SJSA1 (cell line): ENCODE data around the gene LCA5. TPM values are rescaled to one million over a fixed set of nuclear protein-coding genes. Genes with fewer than 3 reads are reported as not detected.
"Not testable (repeated sequence)": the region's sequence is repeated elsewhere in the genome, so short reads cannot be mapped to it uniquely, and the experiment has no call there.

Source experiments
- DNase-seq, 2 experiments: peaks; one replicate each; pipeline ENCODE4 v3.0.0-alpha.2; 2015 to 2020; ENCODE audit warnings: low spot score in 2 of 2, low read depth in 1 of 2
- H3K27ac ChIP-seq: fragments of 250-450 bp; sonication (Bioruptor Pico); 2 replicates; pipeline ENCODE4 v1.5.1; 2020; ENCODE audit warnings: mild to moderate bottlenecking, moderate library complexity
- H3K27me3 ChIP-seq: fragments of 250-450 bp; sonication (Bioruptor Pico); replicated peaks from 2 replicates; pipeline ENCODE4 v1.5.1; 2020; ENCODE audit warnings: mild to moderate bottlenecking, moderate library complexity
- H3K36me3 ChIP-seq: fragments of 250-450 bp; sonication (Bioruptor Pico); 2 replicates; pipeline ENCODE4 v1.5.1; 2020; ENCODE audit warnings: mild to moderate bottlenecking
- H3K4me1 ChIP-seq: fragments of 250-450 bp; sonication (Bioruptor Pico); replicated peaks from 2 replicates; pipeline ENCODE4 v1.6.1; 2021; ENCODE audit warnings: mild to moderate bottlenecking
- H3K4me3 ChIP-seq: fragments of 250-450 bp; sonication (Bioruptor Pico); 2 replicates; pipeline ENCODE4 v1.5.1; 2020; ENCODE audit warnings: mild to moderate bottlenecking
- H3K9me3 ChIP-seq: fragments of 250-450 bp; sonication (Bioruptor Pico); replicated peaks from 2 replicates; pipeline ENCODE4 v1.5.1; 2020; ENCODE audit warnings: mild to moderate bottlenecking
- total RNA-seq: library from RNA; depleted of rRNA; stranded (reverse); fragments of >200 nt; shearing (Covaris generic); gene quantifications from 2 replicates; pipeline ENCODE4 v1.2.3, GENCODE V29; 2014

LCA5 gene
- total RNA-seq, 1 experiment from 2014 or later, result 10.2 TPM

DNA sequence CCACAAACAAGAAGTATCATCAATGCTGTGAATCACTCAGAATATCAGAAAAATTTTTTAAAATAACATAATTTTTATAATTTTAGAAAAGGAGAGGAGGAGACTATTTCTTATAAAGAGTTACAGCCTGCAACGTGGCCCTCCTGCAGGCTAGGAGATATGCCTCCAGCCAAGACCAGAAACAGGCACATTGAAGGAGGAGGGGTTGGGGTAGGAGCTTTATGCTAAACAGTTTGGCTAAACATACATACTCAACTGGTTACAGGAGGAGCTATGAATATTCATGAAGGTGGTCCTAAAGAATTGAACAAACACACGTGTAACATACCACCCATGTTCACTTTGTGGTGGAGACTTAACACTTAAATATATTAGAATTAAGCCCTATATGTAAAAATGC, 14.2 kb upstream of the LCA5 start:
- DNase-seq, result no peak
- no peak overlapping the region for H3K4me3 ChIP-seq
- H3K27ac ChIP-seq, result no peak overlapping the region
- H3K36me3 ChIP-seq, result peaks cover 9% of the 10 kb centered on the region; the same call in 1 of the 2 replicates
- H3K9me3 ChIP-seq, result no peaks in the 10 kb centered on the region
- H3K27me3 ChIP-seq, result no peaks in the 10 kb centered on the region
- no peaks in the 10 kb centered on the region for H3K4me1 ChIP-seq

DNA sequence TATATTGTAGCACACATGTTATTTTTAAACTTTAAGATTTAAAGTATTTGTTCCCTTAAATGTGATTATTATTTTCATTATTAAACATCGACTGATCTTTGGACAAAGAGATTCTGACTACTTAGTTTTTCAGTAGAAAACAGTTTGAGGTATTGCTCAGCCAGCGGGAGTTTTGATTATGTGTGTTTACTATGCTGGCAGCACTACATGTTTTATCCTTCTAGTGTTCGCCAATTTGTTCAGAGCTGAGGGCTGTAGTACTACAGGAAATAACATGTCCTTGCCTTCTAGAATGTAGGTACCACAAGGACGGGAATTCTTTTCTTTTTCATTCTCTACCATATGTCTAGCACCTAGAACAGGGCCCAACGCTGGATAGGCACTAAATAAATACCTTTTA, 11.1 kb upstream of the LCA5 start:
- peaks cover 25% of the 10 kb centered on the region for H3K4me1 ChIP-seq
- no peak for DNase-seq
- no peaks in the 10 kb centered on the region for H3K9me3 ChIP-seq
- H3K4me3 ChIP-seq, result no peak overlapping the region
- no peaks in the 10 kb centered on the region for H3K27me3 ChIP-seq
- 0 out of 2 replicates have a peak, but pooled peaks cover 12% of the 10 kb centered on the region for H3K36me3 ChIP-seq
- no peak overlapping the region for H3K27ac ChIP-seq

DNA sequence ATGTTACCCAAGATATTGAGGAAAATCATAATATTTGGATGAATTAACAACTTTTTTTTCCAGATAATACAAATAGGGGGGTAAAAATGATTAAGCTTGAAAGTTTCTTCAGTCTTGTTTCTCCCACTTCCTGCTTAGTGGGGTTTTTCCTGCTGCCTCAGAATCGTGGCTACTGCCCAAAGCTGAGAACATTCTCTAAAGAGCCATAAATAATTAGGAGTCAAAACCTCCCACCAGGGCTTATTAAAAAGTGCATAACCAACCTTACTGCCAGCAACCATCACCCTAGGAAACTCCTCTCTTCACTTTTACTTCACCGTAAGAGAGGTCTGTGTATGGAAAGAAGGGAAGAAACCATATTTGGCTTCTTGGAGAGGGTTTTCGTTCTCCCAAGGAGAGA, 9.0 kb upstream of the LCA5 start:
- peak overlapping the region; percentile 89 for H3K27ac ChIP-seq
- H3K4me3 ChIP-seq, result no peak overlapping the region
- no peaks in the 10 kb centered on the region for H3K9me3 ChIP-seq
- peaks cover 26% of the 10 kb centered on the region for H3K4me1 ChIP-seq
- H3K36me3 ChIP-seq, result 0 out of 2 replicates have a peak, but pooled peaks cover 12% of the 10 kb centered on the region
- H3K27me3 ChIP-seq, result no peaks in the 10 kb centered on the region
- DNase-seq, result no peak

DNA sequence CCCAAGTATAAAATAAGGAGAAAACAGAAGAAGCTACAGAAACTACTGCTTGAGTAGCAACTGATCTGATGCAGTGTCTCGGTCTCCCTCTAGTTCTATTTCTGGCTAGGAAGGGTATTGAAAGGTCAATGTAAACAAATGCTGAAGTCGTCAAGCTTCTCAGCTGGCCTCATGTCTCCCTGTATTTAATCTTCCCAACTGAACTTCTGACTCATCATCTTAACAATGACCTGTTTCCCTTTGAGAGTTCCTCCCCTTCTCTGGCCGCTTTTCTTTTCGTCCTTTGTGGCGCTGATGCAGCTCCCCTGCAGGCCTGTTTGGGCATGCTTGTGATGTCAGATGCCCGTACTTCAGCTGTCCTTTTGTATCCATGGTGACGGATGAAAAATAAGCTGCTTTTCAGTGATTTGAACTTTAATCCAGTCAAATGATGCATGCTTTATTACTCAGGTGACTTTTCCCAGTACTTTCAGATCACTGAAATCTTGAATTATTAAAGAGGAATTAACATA, 7.8 kb upstream of the LCA5 start:
- Histone ChIP-seq H3K4me1 (peaks cover 26% of the 10 kb centered on the region), H3K36me3 (0 out of 2 replicates have a peak, but pooled peaks cover 4% of the 10 kb centered on the region), H3K27me3 (no peaks in the 10 kb centered on the region), H3K27ac (peak overlapping the region; percentile 89), H3K9me3 (no peaks in the 10 kb centered on the region), H3K4me3 (no peak overlapping the region)
- DNase-seq, result peak; percentile 95 to 96

DNA sequence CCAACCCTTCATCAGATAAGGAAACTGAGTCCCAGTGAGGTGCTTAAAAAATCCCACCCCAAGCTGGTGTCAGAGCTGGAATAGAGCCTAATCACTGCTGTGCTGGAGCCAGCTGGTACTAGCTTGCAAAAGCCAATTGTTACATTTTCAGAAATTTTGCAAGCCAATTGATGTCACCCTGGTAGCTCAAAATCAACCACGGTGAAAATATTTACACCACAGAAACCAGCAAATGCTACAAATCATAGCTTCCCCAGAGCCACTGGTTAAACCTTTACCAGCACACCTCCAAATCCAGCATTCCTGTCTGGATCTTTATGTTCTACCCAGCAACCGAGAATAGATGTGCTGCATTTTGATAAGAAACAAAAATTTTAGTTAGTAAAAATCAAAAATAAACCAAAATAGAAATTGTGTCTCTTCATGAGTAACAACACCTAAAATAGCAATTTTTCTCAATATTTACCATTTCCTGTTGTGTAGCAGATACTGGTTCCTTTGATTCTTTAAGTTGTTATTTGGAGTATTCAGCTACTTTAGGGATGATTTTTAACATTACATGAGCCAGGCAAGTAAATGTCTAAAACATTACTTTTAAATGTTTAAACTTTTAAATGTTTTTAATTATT, 7.2 kb upstream of the LCA5 start:
- Histone ChIP-seq H3K4me1 (peaks cover 26% of the 10 kb centered on the region), H3K36me3 (0 out of 2 replicates have a peak, but pooled peaks cover 4% of the 10 kb centered on the region), H3K27me3 (no peaks in the 10 kb centered on the region), H3K4me3 (no peak overlapping the region), H3K27ac (peak overlapping the region; percentile 60), H3K9me3 (no peaks in the 10 kb centered on the region)
- peak in 1 of 2 experiments; percentile 32 for DNase-seq

DNA sequence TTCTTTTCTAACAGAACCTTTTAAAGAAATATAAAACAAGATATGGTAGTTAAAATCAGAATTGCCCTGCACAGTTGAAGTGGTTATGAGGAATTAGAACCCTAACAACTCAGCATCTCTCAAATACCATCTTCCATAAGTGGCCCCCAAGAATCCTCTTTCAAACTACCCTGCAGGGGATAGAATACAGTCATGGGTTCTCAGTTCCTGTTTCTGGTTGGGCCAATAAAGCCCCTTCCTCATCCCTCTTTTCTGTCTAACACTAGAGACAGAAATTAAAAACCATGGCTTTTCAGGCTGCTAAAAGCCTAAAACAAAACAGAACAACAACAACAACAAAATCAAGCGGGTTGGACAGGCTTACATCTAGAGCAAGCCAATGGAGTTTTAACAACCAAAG, 6.7 kb upstream of the LCA5 start:
- DNase-seq, result no peak
- H3K4me3 ChIP-seq, result no peak overlapping the region
- H3K9me3 ChIP-seq, result no peaks in the 10 kb centered on the region
- H3K4me1 ChIP-seq, result peaks cover 27% of the 10 kb centered on the region
- H3K27ac ChIP-seq, result peak overlapping the region; percentile 60
- no peaks in the 10 kb centered on the region for H3K27me3 ChIP-seq
- 0 out of 2 replicates have a peak, but pooled peaks cover 4% of the 10 kb centered on the region for H3K36me3 ChIP-seq

DNA sequence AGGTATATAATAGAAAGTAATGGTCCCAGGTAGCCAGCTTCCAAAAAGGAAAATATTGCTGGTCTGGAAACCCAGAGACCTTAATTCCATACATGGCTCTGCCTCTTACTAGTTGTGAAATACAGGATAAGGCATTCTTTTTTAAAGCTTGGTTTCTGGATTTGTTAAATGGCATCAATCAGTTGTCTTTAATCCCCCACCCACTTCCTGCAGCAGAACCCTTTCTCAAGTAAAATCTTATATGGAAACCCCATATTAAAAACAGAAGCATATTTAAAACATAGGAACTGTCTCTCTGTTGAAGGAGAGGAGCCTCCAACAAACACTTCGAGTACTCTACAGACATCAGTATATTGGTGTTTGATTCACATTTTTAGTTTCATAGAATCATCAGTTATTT, 6.2 kb upstream of the LCA5 start:
- no peaks in the 10 kb centered on the region for H3K9me3 ChIP-seq
- no peak for DNase-seq
- H3K27ac ChIP-seq, result no peak overlapping the region

DNA sequence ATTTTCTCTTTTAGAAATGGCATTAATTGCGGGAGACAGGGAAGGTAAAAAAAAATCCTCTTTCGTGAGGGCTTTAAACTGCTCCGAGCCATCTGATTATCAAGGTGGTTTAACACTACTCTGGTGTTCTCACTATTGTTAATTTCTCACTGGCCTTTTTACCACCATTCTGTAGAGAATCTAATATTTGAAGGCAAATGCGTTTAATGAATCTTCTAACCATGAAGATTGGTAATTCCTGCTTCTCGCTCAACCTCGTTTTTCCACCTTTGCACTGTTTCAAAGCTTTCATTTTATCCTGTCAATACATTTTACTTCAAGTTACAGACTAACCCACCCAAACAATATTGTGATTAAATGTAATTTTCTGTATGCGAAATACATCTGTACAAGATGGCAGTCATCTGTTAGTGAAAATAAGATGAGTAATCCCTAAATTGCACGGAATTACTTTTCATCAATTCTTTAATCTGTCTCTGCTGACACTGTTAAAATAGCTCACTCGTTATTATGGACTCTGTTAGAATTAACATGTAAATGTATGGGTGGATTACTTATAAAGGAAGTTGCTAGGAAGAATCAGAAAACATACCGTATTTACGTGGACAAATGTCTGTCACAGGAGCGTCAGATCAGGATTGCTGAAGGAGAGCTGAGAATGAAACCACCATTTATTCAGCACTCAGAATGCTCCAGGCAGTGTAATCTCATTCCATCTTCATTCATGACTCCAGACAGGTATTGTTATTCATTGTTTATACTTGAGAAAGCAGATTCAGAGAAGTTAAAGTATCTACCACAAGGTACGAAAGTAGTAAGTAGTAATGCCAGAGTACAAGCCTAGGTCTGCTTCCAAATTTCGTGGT, 1.1 kb upstream of the LCA5 start:
- Histone ChIP-seq H3K9me3 (no peaks in the 10 kb centered on the region), H3K4me3 (peak overlapping the region; percentile 77), H3K36me3 (peaks cover 8% of the 10 kb centered on the region), H3K27ac (peak overlapping the region; percentile 94), H3K4me1 (peaks cover 6% of the 10 kb centered on the region), H3K27me3 (no peaks in the 10 kb centered on the region)
- peak in 1 of 2 experiments; percentile 55 for DNase-seq

More for the DNA sequence above, 6.2 kb upstream of the LCA5 start:
- peaks cover 30% of the 10 kb centered on the region for H3K4me1 ChIP-seq
- H3K4me3 ChIP-seq, result no peak overlapping the region
- H3K27me3 ChIP-seq, result no peaks in the 10 kb centered on the region
- H3K36me3 ChIP-seq, result peaks cover 8% of the 10 kb centered on the region; the same call in 1 of the 2 replicates

DNA sequence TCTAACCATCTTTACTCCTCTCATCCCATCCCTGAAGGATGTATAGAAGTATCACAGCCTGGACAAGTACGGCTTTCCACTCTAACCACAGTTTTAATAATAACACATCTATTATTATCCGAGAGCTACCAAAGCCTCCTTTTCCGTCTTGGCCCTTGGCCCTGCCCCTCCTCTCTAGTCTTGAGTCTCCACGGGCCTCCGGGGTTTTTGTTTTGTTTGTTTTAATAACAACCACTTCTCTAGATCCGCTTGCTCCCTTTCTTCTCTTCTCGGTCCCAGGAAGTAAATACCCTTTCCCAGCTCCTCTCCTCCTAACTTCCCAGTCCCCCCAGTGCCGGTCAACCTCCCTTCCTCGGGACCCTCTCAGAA, 661 bp downstream of the LCA5 start:
- peak overlapping the region; percentile 77 for H3K4me3 ChIP-seq
- DNase-seq, result peak; percentile 47 to 64

DNA sequence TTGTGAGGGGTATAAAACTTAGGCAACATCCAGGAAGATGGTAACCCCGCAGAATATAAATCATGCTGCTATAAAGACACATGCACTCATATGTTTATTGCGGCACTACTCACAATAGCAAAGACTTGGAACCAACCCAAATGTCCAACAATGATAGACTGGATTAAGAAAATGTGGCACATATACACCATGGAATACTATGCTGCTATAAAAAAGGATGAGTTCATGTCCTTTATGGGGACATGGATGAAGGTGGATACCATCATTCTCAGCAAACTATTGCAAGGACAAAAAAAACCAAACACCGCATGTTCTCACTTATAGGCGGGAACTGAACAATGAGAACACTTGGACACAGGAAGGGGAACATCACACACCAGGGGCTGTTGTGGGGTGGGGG, 7.7 kb downstream of the LCA5 start:
- not testable (repeated sequence) for H3K36me3 ChIP-seq, H3K27me3 ChIP-seq, DNase-seq, H3K27ac ChIP-seq, H3K4me3 ChIP-seq, H3K9me3 ChIP-seq
- H3K4me1 ChIP-seq, result peaks cover 12% of the 10 kb centered on the region

More for the DNA sequence above, 661 bp downstream of the LCA5 start:
- Histone ChIP-seq H3K4me1 (peaks cover 4% of the 10 kb centered on the region; the same call in 1 of the 2 replicates), H3K27me3 (no peaks in the 10 kb centered on the region), H3K27ac (peak overlapping the region; percentile 94), H3K36me3 (peaks cover 8% of the 10 kb centered on the region), H3K9me3 (no peaks in the 10 kb centered on the region)

DNA sequence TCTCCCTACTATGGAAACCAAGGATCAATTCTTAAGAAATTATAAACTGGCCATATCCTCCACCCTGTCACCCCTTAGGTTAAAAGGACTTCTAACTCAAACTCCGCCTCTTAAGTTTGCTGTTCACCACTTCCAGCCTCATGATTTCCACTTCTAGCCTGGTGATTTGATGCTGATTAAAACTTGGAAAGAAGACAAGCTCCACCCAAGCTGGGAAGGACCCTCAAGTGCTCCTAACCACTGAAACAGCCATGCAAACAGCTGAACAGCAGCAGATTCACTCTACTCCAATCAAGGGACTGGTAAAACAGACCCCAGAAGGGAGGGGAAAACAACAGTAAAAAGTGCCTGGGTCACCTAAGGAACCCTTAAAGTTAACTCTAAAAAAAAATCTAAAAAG, 10.3 kb downstream of the LCA5 start:
- H3K4me1 ChIP-seq, result peaks cover 12% of the 10 kb centered on the region

DNA sequence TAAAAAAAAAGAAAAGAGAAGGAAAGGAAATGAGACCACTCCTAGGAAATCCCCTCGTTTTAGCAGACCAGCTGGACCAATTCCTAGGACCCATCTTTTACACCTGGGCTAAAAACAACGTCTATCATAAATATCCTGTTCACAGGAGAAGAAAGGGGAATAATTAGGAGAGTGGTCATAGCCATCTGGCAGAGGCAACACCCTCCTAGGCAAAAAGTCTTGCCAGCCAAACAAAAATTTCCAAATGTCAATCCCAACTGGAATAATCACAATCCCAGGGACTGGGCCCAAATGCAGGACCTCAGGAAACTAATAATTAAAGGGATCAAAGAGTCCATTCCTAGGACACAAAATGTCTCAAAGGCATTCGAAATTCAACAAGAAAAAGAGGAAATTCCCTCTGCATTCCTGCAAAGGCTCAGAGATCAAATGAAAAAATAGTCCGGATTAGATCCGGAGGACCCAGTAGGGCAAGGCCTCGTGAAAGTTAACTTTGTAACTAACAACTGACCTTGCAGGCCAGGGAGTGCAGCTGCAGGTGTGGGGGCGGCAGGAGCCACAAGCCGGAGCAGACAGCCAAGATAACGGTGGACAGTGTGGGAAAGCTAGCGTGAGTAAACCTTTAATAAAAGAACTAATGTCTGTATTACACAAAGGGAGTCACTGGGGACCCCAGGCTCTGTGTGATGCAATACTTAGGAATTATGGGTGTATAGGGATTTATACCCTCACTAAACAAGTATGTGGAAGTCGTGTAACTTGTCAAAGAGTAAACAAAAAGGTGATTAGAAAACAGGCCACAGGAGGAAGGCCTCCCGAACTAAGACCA, 11.7 kb downstream of the LCA5 start:
- no peaks in the 10 kb centered on the region for H3K27me3 ChIP-seq
- H3K9me3 ChIP-seq, result no peaks in the 10 kb centered on the region
- H3K36me3 ChIP-seq, result no peaks in the 10 kb centered on the region
- no peak overlapping the region for H3K4me3 ChIP-seq
- peak in 1 of 2 experiments; percentile 23 for DNase-seq
- peaks cover 12% of the 10 kb centered on the region for H3K4me1 ChIP-seq
- peak overlapping the region; percentile 21; the same call in 1 of the 2 replicates for H3K27ac ChIP-seq

More for the DNA sequence above, 10.3 kb downstream of the LCA5 start:
- Histone ChIP-seq H3K9me3 (no peaks in the 10 kb centered on the region), H3K27me3 (no peaks in the 10 kb centered on the region), H3K36me3 (no peaks in the 10 kb centered on the region), H3K4me3 (no peak overlapping the region), H3K27ac (no peak overlapping the region)
- DNase-seq, result no peak

DNA sequence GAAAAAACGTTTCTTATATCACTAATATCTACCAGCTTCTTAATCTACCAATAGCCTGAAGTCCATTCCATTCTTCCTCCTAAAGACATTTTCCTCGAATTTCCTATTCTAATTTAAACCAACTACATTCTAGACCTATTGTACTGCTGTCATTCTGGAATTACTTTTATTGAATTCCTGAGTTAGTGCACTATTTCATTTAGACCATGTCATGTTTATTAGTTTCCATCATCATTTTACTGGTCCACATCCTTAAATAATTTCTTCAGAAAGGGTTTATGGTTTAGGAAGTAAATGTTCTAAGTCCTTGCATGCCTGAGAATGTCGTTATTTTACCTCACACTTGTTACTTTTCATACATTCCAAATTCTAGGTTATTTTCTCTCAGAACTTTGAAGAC, 13.2 kb downstream of the LCA5 start:
- Histone ChIP-seq H3K4me3 (no peak overlapping the region), H3K36me3 (no peaks in the 10 kb centered on the region), H3K4me1 (peaks cover 12% of the 10 kb centered on the region), H3K27ac (no peak overlapping the region), H3K27me3 (no peaks in the 10 kb centered on the region), H3K9me3 (no peaks in the 10 kb centered on the region)
- DNase-seq, result no peak
